ENCODE measurements around the gene EME1. TPM values are rescaled to one million over a fixed set of nuclear protein-coding genes. Genes with fewer than 3 reads are reported as not detected.
A peak's percentile ranks its signal among the peaks of the same experiment; 100 is the strongest.

Gene EME1
- total and polyA plus RNA-seq, 2 of the 4 experiments (the other 2 are of a cell fraction), result 9.1 to 9.4 TPM

- H2BK5ac ChIP-seq (ENCODE audit: low read depth, low read length, poor library complexity, severe bottlenecking), result peak within 1 kb of the TSS; percentile 60
- 2% methylated on average over 9 of the region's 70 CpGs; no CpG with 5 or more reads in 1 of the 2 experiments for WGBS, 2 experiments (ENCODE audit: extremely low coverage in 2 of 2, insufficient read length in 1 of 2)
- peak within 1 kb of the TSS; percentile 85 for H3K23ac ChIP-seq (ENCODE audit: low read depth, low read length)
- peak within 1 kb of the TSS; percentile 94 for H2AK5ac ChIP-seq (ENCODE audit: low read depth, low read length)
- peaks cover 3% of the 10 kb centered on the region; the same call in 1 of the 2 replicates for H3K36me3 ChIP-seq (ENCODE audit: control insufficient read depth, insufficient read depth, low read length)
- no peaks in the 10 kb centered on the region for H4K20me1 ChIP-seq (ENCODE audit: insufficient read depth, low read length)
- ATAC-seq (ENCODE audit: low read depth) (peak; percentile 81), DNase-seq (peak; percentile 22)
- no TSS peak for BruUV-seq (replicated peaks)
- H3K4me2 ChIP-seq (ENCODE audit: low read depth, low read length), result peak within 1 kb of the TSS; percentile 74
- H2BK120ac ChIP-seq (ENCODE audit: low read depth, low read length), result peak within 1 kb of the TSS; percentile 66
- TF ChIP-seq RFX5 (IDR thresholded peaks at IDR 0.05; ENCODE audit: low read depth, low read length) (no peak), RCOR1 (IDR thresholded peaks at IDR 0.05; ENCODE audit: insufficient replicate concordance, low read length) (no peak), BHLHE40 (IDR thresholded peaks at IDR 0.05; ENCODE audit: low read depth, low read length) (peak; percentile 55; the same call in 1 of the 2 replicates)
- TF ChIP-seq, protein P1, sequence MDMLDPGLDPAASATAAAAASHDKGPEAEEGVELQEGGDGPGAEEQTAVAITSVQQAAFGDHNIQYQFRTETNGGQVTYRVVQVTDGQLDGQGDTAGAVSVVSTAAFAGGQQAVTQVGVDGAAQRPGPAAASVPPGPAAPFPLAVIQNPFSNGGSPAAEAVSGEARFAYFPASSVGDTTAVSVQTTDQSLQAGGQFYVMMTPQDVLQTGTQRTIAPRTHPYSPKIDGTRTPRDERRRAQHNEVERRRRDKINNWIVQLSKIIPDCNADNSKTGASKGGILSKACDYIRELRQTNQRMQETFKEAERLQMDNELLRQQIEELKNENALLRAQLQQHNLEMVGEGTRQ (IDR thresholded peaks at IDR 0.05; ENCODE audit: low read depth, low read length), result peak; percentile 68
- H2BK15ac ChIP-seq (ENCODE audit: low read depth, low read length), result peak within 1 kb of the TSS; percentile 24
- peak within 1 kb of the TSS; percentile 93 to 95 for H4K8ac ChIP-seq (ENCODE audit: low read depth in 2 of 2, low read length in 2 of 2)
- dilution Hi-C loops (cut with HindIII; ENCODE audit: low sequenced_read_pairs, unreplicated experiment), result no loop called here
- peaks cover 17% of the 10 kb centered on the region for H3K9me1 ChIP-seq (ENCODE audit: insufficient read depth, low read length)
- peak within 1 kb of the TSS; percentile 93 for H2AFZ ChIP-seq (replicated peaks; ENCODE audit: low read length, poor library complexity)
- H2AK9ac ChIP-seq (replicated peaks; ENCODE audit: low read depth, low read length, poor library complexity), result peak within 1 kb of the TSS; percentile 82
- H2BK20ac ChIP-seq (ENCODE audit: low read depth, low read length), result peak within 1 kb of the TSS; percentile 60; the same call in 1 of the 2 replicates
- peaks cover 11 to 54% of the 10 kb centered on the region in 2 experiments; a peak in 3 of 4 replicates for H3K79me1 ChIP-seq (ENCODE audit: low read depth in 1 of 2, low read length in 2 of 2)
- H3K56ac ChIP-seq (ENCODE audit: extremely low read depth, insufficient read depth, low read length), result 0 out of 2 replicates have a peak within 1 kb of the TSS, but pooled peaks have one; percentile 13
- POLR2A ChIA-PET (ENCODE audit: unreplicated experiment), result interaction anchor here (1.8 kb wide), 1 partner anchor 11 kb away, joined by 7 read pairs; no protein-coding TSS in a partner anchor
- in situ Hi-C loops (cut with MboI; ENCODE audit: low sequenced_read_pairs), result no loop called here
- H3K27ac ChIP-seq (ENCODE audit: insufficient read depth, low read length), result peak within 1 kb of the TSS; percentile 78
- H3K4ac ChIP-seq (ENCODE audit: low read depth, low read length), result peak within 1 kb of the TSS; percentile 92
- CTCF ChIA-PET, result interaction anchor here (1.2 to 1.8 kb wide), 2 partner anchors 14 to 29 kb away, joined by 4 to 7 read pairs; partner anchors contain the start of gene LRRC59
- peak within 1 kb of the TSS; percentile 83 for H4K91ac ChIP-seq (ENCODE audit: insufficient read depth, low read depth, low read length)
- H3K9ac ChIP-seq (ENCODE audit: low read depth, low read length), result peak within 1 kb of the TSS; percentile 69
- H3K27me3 ChIP-seq (ENCODE audit: control insufficient read depth, insufficient read depth, low read length), result no peaks in the 10 kb centered on the region
- peak within 1 kb of the TSS; percentile 58 for H4K5ac ChIP-seq (ENCODE audit: low read depth, low read length)
- intact Hi-C loops (cut with micrococcal nuclease), result no loop called here
- H3K18ac ChIP-seq (ENCODE audit: low read depth, low read length), result peak within 1 kb of the TSS; percentile 19
- H3K14ac ChIP-seq (replicated peaks; ENCODE audit: low read depth, low read length), result peak within 1 kb of the TSS; percentile 83
- peak within 1 kb of the TSS; percentile 79 for H3K4me3 ChIP-seq (ENCODE audit: insufficient read depth, low read depth, low read length)
- H3K9me3 ChIP-seq (ENCODE audit: control insufficient read depth, insufficient read depth, low read length), result no peaks in the 10 kb centered on the region
- peaks cover 27% of the 10 kb centered on the region for H3K4me1 ChIP-seq (ENCODE audit: control insufficient read depth, insufficient read depth, low read length)
Observed at GRCh38 chr17:50425682-50426471, 52.8 kb downstream of the EME1 start, which contains the start of gene ACSF2. ACSF2 (plus strand) TSS chr17:50426218; CDS start chr17:50426262, 44 bp downstream.
